Midbrain (tissue), 1 donor: ENCODE results near the gene ZDHHC13.

Source experiments
- DNase-seq: peaks from one replicate; lab custom pipeline; 2025; lab: John Stamatoyannopoulos, UW

Gene ZDHHC13

GRCh38 chr11:19116971-19117759, at the start of gene ZDHHC13:
ZDHHC13 (plus strand) TSS chr11:19117168; CDS start chr11:19117250, 82 bp downstream.
- peak; percentile 86 for DNase-seq

- DNase-seq = peak; percentile 76
These were observed 45.7 kb upstream of the ZDHHC13 start for GRCh38 chr11:19071255-19071654.

- DNase-seq = no peak
These were observed 44.5 kb upstream of the ZDHHC13 start for GRCh38 chr11:19072464-19072863.

GRCh38 chr11:19073454-19074415, 43.2 kb upstream of the ZDHHC13 start:
- DNase-seq = no peak

GRCh38 chr11:19075636-19076035, 41.3 kb upstream of the ZDHHC13 start:
- DNase-seq = no peak

GRCh38 chr11:19076744-19077589, 40.0 kb upstream of the ZDHHC13 start:
- DNase-seq = peak; percentile 71

- no peak for DNase-seq
These were observed 39.0 kb upstream of the ZDHHC13 start for GRCh38 chr11:19077965-19078364.

GRCh38 chr11:19079643-19080440, 37.1 kb upstream of the ZDHHC13 start:
- peak; percentile 11 for DNase-seq

- peak; percentile 30 for DNase-seq
These were observed 36.4 kb upstream of the ZDHHC13 start for GRCh38 chr11:19080579-19080993.

- no peak for DNase-seq
These were observed 33.8 kb upstream of the ZDHHC13 start for GRCh38 chr11:19083166-19083565.

- no peak for DNase-seq
These were observed 32.2 kb upstream of the ZDHHC13 start for GRCh38 chr11:19084661-19085315.

GRCh38 chr11:19087658-19088057, 29.3 kb upstream of the ZDHHC13 start:
- no peak for DNase-seq

- no peak for DNase-seq
These were observed 28.2 kb upstream of the ZDHHC13 start for GRCh38 chr11:19088791-19089190.

GRCh38 chr11:19089421-19089820, 27.5 kb upstream of the ZDHHC13 start:
- DNase-seq = no peak

GRCh38 chr11:19091366-19091765, 25.6 kb upstream of the ZDHHC13 start:
- no peak for DNase-seq

GRCh38 chr11:19092342-19092741, 24.6 kb upstream of the ZDHHC13 start:
- no peak for DNase-seq

GRCh38 chr11:19092850-19093249, 24.1 kb upstream of the ZDHHC13 start:
- no peak for DNase-seq

GRCh38 chr11:19093976-19094375, 23.0 kb upstream of the ZDHHC13 start:
- DNase-seq = no peak

GRCh38 chr11:19094859-19095258, 22.1 kb upstream of the ZDHHC13 start:
- no peak for DNase-seq

GRCh38 chr11:19099093-19099492, 17.9 kb upstream of the ZDHHC13 start:
- DNase-seq = no peak
